GM12878 (cell line): ENCODE data around the gene RADIL.

Experiments used
- JUND ChIP-seq: IDR thresholded peaks from 2 replicates; pipeline ENCODE4 v1.6.1; 2012; ENCODE audit warnings: low read depth, mild to moderate bottlenecking, low read length, improper control_type of control experiment, moderate library complexity
- ZSCAN29 ChIP-seq: fragments of 450-650 bp; IDR thresholded peaks from 2 replicates; pipeline ENCODE4 v1.6.1; 2017; ENCODE audit warnings: mild to moderate bottlenecking, moderate library complexity

- TF ChIP-seq JUND (no peak), ZSCAN29 (no peak)
Observed at GRCh38 chr7:4805110-4805983, 78.2 kb downstream of the RADIL start.
